CD4-positive, alpha-beta memory T cell (primary cell): Measurements from ENCODE around the gene ZNF80. TPM values are rescaled to one million over a fixed set of nuclear protein-coding genes. Genes with fewer than 3 reads are reported as not detected.
"Not testable (repeated sequence)": the region's sequence is repeated elsewhere in the genome, so short reads cannot be mapped to it uniquely, and the experiment has no call there.

ENCODE experiments used
- CTCF ChIA-PET: fragments of 350-600 bp; sonication (Branson Sonifier 250); formaldehyde crosslinking; loops from one replicate; lab custom pipeline; 2021; ENCODE audit warnings: inconsistent platforms; ENCODE audit not compliant: partially characterized antibody; lab: Charles Lee
- POLR2A ChIA-PET: fragments of 350-600 bp; sonication (Branson Sonifier 250); formaldehyde crosslinking; loops from one replicate; lab custom pipeline; 2021; ENCODE audit not compliant: partially characterized antibody; lab: Charles Lee
- DNase-seq, 5 donors: peaks; one replicate each; pipeline versions ENCODE4 v3.0.0 to v3.0.0-alpha.2; 2020 to 2022; ENCODE audit warnings: mixed read lengths in 1 of 5
- H3K27ac ChIP-seq: one replicate; pipeline ENCODE4 v1.7.0; 2013; ENCODE audit warnings: low read depth, low read length
- H3K27me3 ChIP-seq: 2 replicates; pipeline ENCODE4 v1.7.0; 2013; ENCODE audit warnings: mild to moderate bottlenecking, low read length, moderate library complexity; ENCODE audit not compliant: insufficient read depth
- H3K36me3 ChIP-seq: 2 replicates; pipeline ENCODE4 v1.7.0; 2013; ENCODE audit warnings: mild to moderate bottlenecking, low read length, moderate library complexity; ENCODE audit not compliant: insufficient read depth
- H3K4me1 ChIP-seq: 2 replicates; pipeline ENCODE4 v1.7.0; 2013; ENCODE audit warnings: mild to moderate bottlenecking, low read length, moderate library complexity; ENCODE audit not compliant: insufficient read depth
- H3K4me3 ChIP-seq, 2 donors: one replicate each; pipeline ENCODE4 v1.7.0; 2013; ENCODE audit warnings: low read length in 2 of 2, mild to moderate bottlenecking in 1 of 2
- H3K9me3 ChIP-seq, 2 donors: one replicate each; pipeline ENCODE4 v1.7.0; 2013; ENCODE audit warnings: low read length in 2 of 2, control low read depth in 1 of 2; ENCODE audit not compliant: control insufficient read depth in 1 of 2
- H3K27ac Mint-ChIP-seq, 7 donors: one replicate each; pipeline ENCODE4 v1.8.0; 2020 to 2021; ENCODE audit warnings: mixed read lengths in 7 of 7, mild to moderate bottlenecking in 6 of 7, inconsistent platforms in 3 of 7, moderate library complexity in 3 of 7
- H3K27me3 Mint-ChIP-seq, 2 donors: one replicate each; pipeline ENCODE4 v1.8.0; 2020 to 2021; ENCODE audit warnings: mixed read lengths in 2 of 2
- H3K36me3 Mint-ChIP-seq, 2 donors: one replicate each; pipeline ENCODE4 v1.8.0; 2020 to 2021; ENCODE audit warnings: mixed read lengths in 2 of 2, inconsistent platforms in 1 of 2, mild to moderate bottlenecking in 1 of 2
- H3K4me1 Mint-ChIP-seq, 4 donors: one replicate each; pipeline ENCODE4 v1.8.0; 2020 to 2021; ENCODE audit warnings: mixed read lengths in 4 of 4, mild to moderate bottlenecking in 1 of 4
- H3K4me3 Mint-ChIP-seq, 8 donors: one replicate each; pipeline ENCODE4 v1.8.0; 2020 to 2021; ENCODE audit warnings: mixed read lengths in 8 of 8, mild to moderate bottlenecking in 7 of 8, moderate library complexity in 6 of 8, inconsistent platforms in 3 of 8
- H3K9me3 Mint-ChIP-seq, 8 donors: one replicate each; pipeline ENCODE4 v1.8.0; 2020 to 2021; ENCODE audit warnings: mixed read lengths in 8 of 8, mild to moderate bottlenecking in 5 of 8, inconsistent platforms in 3 of 8, moderate library complexity in 1 of 8
- intact Hi-C: fragments of 100-400 bp; cut with micrococcal nuclease; formaldehyde crosslinking; loops from one replicate; pipeline ENCODE4 v1.15.1; 2023
- polyA plus RNA-seq, 2 donors: library from polyadenylated mRNA; unstranded; fragments of 300-500 nt; fragmentation: Illumina TruSeq; gene quantifications; one replicate each; pipeline ENCODE4 v1.2.3, GENCODE V29; 2021
- total RNA-seq, 2 experiments: library from RNA; stranded (reverse); gene quantifications; one replicate each; pipeline ENCODE4 v1.2.3, GENCODE V29; 2021

Gene ZNF80
- total and polyA plus RNA-seq, 4 experiments from 2014 or later: 0.34 to 1.1 (median 0.85) TPM

- CTCF ChIA-PET: interaction anchor here (1.5 to 7.5 kb wide), 2 partner anchors 24 to 52 kb away, joined by 5 to 44 read pairs; no protein-coding TSS in a partner anchor
- peaks cover 39% of the 10 kb centered on the region for H3K4me1 ChIP-seq
- H3K9me3 ChIP-seq, H3K27ac ChIP-seq, H3K4me3 Mint-ChIP-seq, intact Hi-C loops, H3K9me3 Mint-ChIP-seq, H3K27me3 ChIP-seq, H3K36me3 Mint-ChIP-seq, H3K27ac Mint-ChIP-seq, H3K36me3 ChIP-seq, H3K4me3 ChIP-seq, H3K27me3 Mint-ChIP-seq, DNase-seq: not testable (repeated sequence)
- H3K4me1 Mint-ChIP-seq: peaks cover 32 to 49% (median 38%) of the 10 kb centered on the region in 4 donors
- POLR2A ChIA-PET: interaction anchor here (3.6 to 9.2 kb wide), 3 partner anchors 15 to 24 kb away, joined by 23 to 188 read pairs (median 103); no protein-coding TSS in a partner anchor
Observed at GRCh38 chr3:114238146-114238785, 888 bp upstream of the ZNF80 start.

GRCh38 chr3:114235431-114235830, 1.9 kb downstream of the ZNF80 start:
- no peaks in the 10 kb centered on the region for H3K36me3 ChIP-seq
- Mint-ChIP-seq H3K27me3 (no peaks in the 10 kb centered on the region), H3K4me1 (peaks cover 45 to 68% (median 55%) of the 10 kb centered on the region in 4 donors), H3K27ac (peak overlapping the region; percentile 44 to 91 (median 80)), H3K9me3 (peaks cover 0 to 3% (median 0%) of the 10 kb centered on the region in 8 donors), H3K4me3 (peak overlapping the region; percentile 26 to 74 (median 66)), H3K36me3 (no peaks in the 10 kb centered on the region)
- H3K9me3 ChIP-seq: no peaks in the 10 kb centered on the region
- ChIA-PET POLR2A (interaction anchor here (1.0 to 9.2 kb wide), 3 partner anchors 12 to 56 kb away, joined by 4 to 188 read pairs (median 103); no protein-coding TSS in a partner anchor), CTCF (interaction anchor here (1.1 to 7.5 kb wide), 6 partner anchors 8 to 55 kb away, joined by 3 to 44 read pairs (median 8); no protein-coding TSS in a partner anchor)
- peak overlapping the region; percentile 28 for H3K27ac ChIP-seq
- peaks cover 63% of the 10 kb centered on the region for H3K4me1 ChIP-seq
- intact Hi-C loops: loop anchor here (2.0 kb wide), 1 partner anchor 83 kb away; no protein-coding TSS in a partner anchor
- no peak for DNase-seq
- H3K4me3 ChIP-seq: no peak overlapping the region
- no peaks in the 10 kb centered on the region for H3K27me3 ChIP-seq

GRCh38 chr3:114234745-114235144, 2.6 kb downstream of the ZNF80 start:
- peaks cover 0 to 3% (median 0%) of the 10 kb centered on the region in 8 donors for H3K9me3 Mint-ChIP-seq
- Histone ChIP-seq H3K4me3 (no peak overlapping the region), H3K4me1 (peaks cover 70% of the 10 kb centered on the region), H3K27me3 (no peaks in the 10 kb centered on the region), H3K9me3 (no peaks in the 10 kb centered on the region), H3K27ac (peak overlapping the region; percentile 28), H3K36me3 (no peaks in the 10 kb centered on the region)
- H3K36me3 Mint-ChIP-seq: no peaks in the 10 kb centered on the region
- no peaks in the 10 kb centered on the region for H3K27me3 Mint-ChIP-seq
- peaks cover 48 to 75% (median 60%) of the 10 kb centered on the region in 4 donors for H3K4me1 Mint-ChIP-seq
- CTCF ChIA-PET: interaction anchor here (1.0 to 7.5 kb wide), 6 partner anchors 9 to 56 kb away, joined by 4 to 44 read pairs (median 6); no protein-coding TSS in a partner anchor
- no peak for DNase-seq
- POLR2A ChIA-PET: interaction anchor here (1.0 to 9.2 kb wide), 3 partner anchors 11 to 56 kb away, joined by 4 to 188 read pairs (median 103); no protein-coding TSS in a partner anchor
- peak overlapping the region; percentile 44 to 91 (median 80) for H3K27ac Mint-ChIP-seq
- H3K4me3 Mint-ChIP-seq: peak overlapping the region; percentile 43 to 74 (median 66)
- intact Hi-C loops: loop anchor here (1.0 to 2.0 kb wide), 2 partner anchors 20 to 82 kb away; no protein-coding TSS in a partner anchor

GRCh38 chr3:114231616-114232015, 5.8 kb downstream of the ZNF80 start:
- ChIA-PET CTCF (interaction anchor here (1.1 to 7.5 kb wide), 6 partner anchors 9 to 60 kb away, joined by 4 to 44 read pairs (median 8); no protein-coding TSS in a partner anchor), POLR2A (interaction anchor here (0.6 to 9.2 kb wide), 7 partner anchors 8 to 76 kb away, joined by 4 to 188 read pairs (median 9); no protein-coding TSS in a partner anchor)
- peaks cover 65 to 76% (median 68%) of the 10 kb centered on the region in 4 donors for H3K4me1 Mint-ChIP-seq
- H3K36me3 Mint-ChIP-seq: peaks cover 0 to 4% of the 10 kb centered on the region in 2 donors
- Histone ChIP-seq H3K4me1 (peaks cover 96% of the 10 kb centered on the region), H3K27ac (peak overlapping the region; percentile 45), H3K9me3 (no peaks in the 10 kb centered on the region), H3K36me3 (no peaks in the 10 kb centered on the region), H3K4me3 (peak overlapping the region in 1 of 2 donors; percentile 27), H3K27me3 (no peaks in the 10 kb centered on the region)
- H3K27me3 Mint-ChIP-seq: no peaks in the 10 kb centered on the region
- intact Hi-C loops: loop anchor here (1.0 kb wide), 1 partner anchor 8 kb away; no protein-coding TSS in a partner anchor
- peak; percentile 46 to 73 (median 61) for DNase-seq
- peak overlapping the region; percentile 2 to 85 (median 77) for H3K4me3 Mint-ChIP-seq
- peaks cover 0 to 2% (median 0%) of the 10 kb centered on the region in 8 donors for H3K9me3 Mint-ChIP-seq
- H3K27ac Mint-ChIP-seq: peak overlapping the region; percentile 91 to 96 (median 95)

GRCh38 chr3:114227076-114227475, 10.3 kb downstream of the ZNF80 start:
- Histone ChIP-seq H3K9me3 (peaks cover 3 to 5% of the 10 kb centered on the region in 2 donors), H3K4me1 (peaks cover 96% of the 10 kb centered on the region), H3K4me3 (no peak overlapping the region), H3K27ac (no peak overlapping the region), H3K36me3 (no peaks in the 10 kb centered on the region), H3K27me3 (no peaks in the 10 kb centered on the region)
- POLR2A ChIA-PET: interaction anchor here (0.5 to 9.0 kb wide), 6 partner anchors 10 to 921 kb away, joined by 3 to 236 read pairs (median 4); no protein-coding TSS in a partner anchor
- CTCF ChIA-PET: interaction anchor here (1.2 to 2.3 kb wide), 8 partner anchors 9 to 64 kb away, joined by 3 to 9 read pairs (median 4); partner anchors contain the start of genes DRD3 and ZNF80
- Mint-ChIP-seq H3K9me3 (peaks cover 2 to 25% (median 17%) of the 10 kb centered on the region in 8 donors), H3K27ac (peak overlapping the region; percentile 75 to 96 (median 92)), H3K4me1 (peaks cover 31 to 66% (median 48%) of the 10 kb centered on the region in 4 donors), H3K4me3 (peak overlapping the region in 5 of 8 donors; percentile 25 to 92 (median 81)), H3K36me3 (peaks cover 8 to 34% of the 10 kb centered on the region in 2 donors), H3K27me3 (no peaks in the 10 kb centered on the region)
- no peak for DNase-seq
- intact Hi-C loops: no loop called here

GRCh38 chr3:114226313-114226712, 11.1 kb downstream of the ZNF80 start:
- H3K27ac ChIP-seq: peak overlapping the region; percentile 33
- no peaks in the 10 kb centered on the region for H3K27me3 ChIP-seq
- H3K27me3 Mint-ChIP-seq: no peaks in the 10 kb centered on the region
- no peak for DNase-seq
- H3K9me3 Mint-ChIP-seq: peaks cover 2 to 25% (median 17%) of the 10 kb centered on the region in 8 donors
- no peaks in the 10 kb centered on the region for H3K36me3 ChIP-seq
- peak overlapping the region; percentile 6 to 92 (median 81) for H3K4me3 Mint-ChIP-seq
- H3K27ac Mint-ChIP-seq: peak overlapping the region; percentile 91 to 98 (median 93)
- peaks cover 23 to 68% (median 45%) of the 10 kb centered on the region in 4 donors for H3K4me1 Mint-ChIP-seq
- H3K4me1 ChIP-seq: peaks cover 96% of the 10 kb centered on the region
- H3K9me3 ChIP-seq: peaks cover 3 to 5% of the 10 kb centered on the region in 2 donors
- peaks cover 8 to 39% of the 10 kb centered on the region in 2 donors for H3K36me3 Mint-ChIP-seq
- H3K4me3 ChIP-seq: peak overlapping the region in 1 of 2 donors; percentile 7
- ChIA-PET CTCF (interaction anchor here (1.2 to 2.3 kb wide), 4 partner anchors 10 to 81 kb away, joined by 3 to 7 read pairs (median 4); partner anchors contain the start of gene ZNF80), POLR2A (interaction anchor here (1.4 to 9.0 kb wide), 3 partner anchors 9 to 15 kb away, joined by 3 to 236 read pairs (median 20); no protein-coding TSS in a partner anchor)
- intact Hi-C loops: no loop called here
